ENCODE measurements around the gene HOXC9. TPM values are rescaled to one million over a fixed set of nuclear protein-coding genes. Genes with fewer than 3 reads are reported as not detected.

The HOXC9 gene
- total RNA-seq, 1 experiment from 2014 or later: 11.3 TPM

DNA sequence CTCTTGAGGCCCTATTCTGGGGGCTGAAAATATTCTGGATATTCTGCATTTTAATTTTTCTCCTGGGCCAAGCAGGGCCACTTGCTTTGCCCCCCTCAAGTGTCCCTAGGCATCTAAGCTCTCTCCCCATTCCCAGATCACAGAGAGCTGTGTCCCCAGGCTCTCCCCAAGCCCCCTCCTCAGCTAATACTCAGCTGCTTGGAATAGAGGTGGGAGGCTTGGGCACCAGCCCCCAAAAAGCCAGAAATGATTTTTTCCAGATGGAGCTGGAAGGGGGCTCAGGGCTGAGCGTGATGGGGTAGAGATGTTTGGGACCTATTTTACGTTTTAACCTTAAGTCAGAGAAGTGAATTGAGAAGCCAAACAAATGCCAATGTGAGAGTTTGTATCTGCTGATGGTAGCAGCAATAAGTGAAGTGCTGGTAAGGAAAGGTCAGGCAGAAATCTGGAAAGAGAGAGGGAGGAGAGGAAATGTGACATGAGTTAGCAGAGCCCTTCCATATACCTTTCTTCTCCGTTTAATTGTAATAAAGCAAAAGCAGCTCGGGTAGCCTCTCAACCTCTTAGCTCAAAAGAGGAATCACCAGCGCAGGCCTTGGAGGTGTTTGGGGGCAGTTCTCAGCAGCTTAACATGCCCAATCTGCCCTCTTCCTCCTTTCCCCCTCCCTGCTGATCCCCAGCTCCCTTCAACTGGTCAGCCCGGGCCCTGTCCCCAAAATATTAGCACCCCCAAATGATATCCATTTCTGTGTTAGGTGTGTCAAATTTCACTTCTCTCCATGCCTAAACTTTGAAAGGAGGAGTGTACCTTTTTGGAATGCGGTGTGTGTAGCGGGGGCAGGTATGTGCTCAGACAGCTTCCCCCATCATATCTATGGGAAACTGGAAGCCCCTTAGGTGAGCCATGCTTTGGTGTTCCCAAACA, 23.3 kb downstream of the HOXC9 start (continued):
- TF ChIP-seq RAD21 (IDR thresholded peaks at IDR 0.05; ENCODE audit: low read depth) (no peak), SIN3A (IDR thresholded peaks at IDR 0.05; ENCODE audit: low read depth) (no peak)
- TF ChIP-seq, protein P1, sequence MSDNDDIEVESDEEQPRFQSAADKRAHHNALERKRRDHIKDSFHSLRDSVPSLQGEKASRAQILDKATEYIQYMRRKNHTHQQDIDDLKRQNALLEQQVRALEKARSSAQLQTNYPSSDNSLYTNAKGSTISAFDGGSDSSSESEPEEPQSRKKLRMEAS (IDR thresholded peaks at IDR 0.05): no peak
- TF ChIP-seq, protein P2, sequence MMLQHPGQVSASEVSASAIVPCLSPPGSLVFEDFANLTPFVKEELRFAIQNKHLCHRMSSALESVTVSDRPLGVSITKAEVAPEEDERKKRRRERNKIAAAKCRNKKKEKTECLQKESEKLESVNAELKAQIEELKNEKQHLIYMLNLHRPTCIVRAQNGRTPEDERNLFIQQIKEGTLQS (IDR thresholded peaks at IDR 0.05): no peak

DNA sequence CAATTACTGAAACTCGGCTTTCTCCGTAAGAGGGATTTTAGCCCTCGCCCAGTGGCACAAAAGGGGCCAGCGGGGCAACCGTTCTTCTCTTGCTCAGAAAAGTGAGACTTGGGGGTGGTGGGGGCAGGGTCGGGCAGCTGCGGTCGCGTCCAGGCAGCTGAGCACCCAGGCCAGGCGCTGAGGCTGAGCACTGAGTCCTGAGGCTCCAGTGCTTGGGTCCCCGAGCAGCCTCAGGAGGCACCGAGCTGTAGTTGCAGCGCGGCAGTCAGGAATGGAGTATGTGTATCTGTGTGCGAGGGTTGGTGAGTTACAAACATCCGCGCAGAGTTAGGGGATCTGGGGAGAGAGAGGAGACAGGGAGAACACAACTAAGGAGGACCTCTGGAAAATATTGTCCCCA, 24.2 kb downstream of the HOXC9 start:
- Histone ChIP-seq H3K4me3 (replicated peaks in 1 of 2; ENCODE audit: low read depth in 1 of 2, low read length in 2 of 2) (no peak overlapping the region), H3K4me1 (ENCODE audit: control insufficient read depth in 1 of 2, insufficient read depth in 2 of 2, low read length in 2 of 2) (peaks cover 13 to 23% of the 10 kb centered on the region in 2 experiments; a peak in 3 of 4 replicates), H3K4me2 (ENCODE audit: low read length) (no peak overlapping the region), H4K20me1 (ENCODE audit: insufficient read depth) (no peaks in the 10 kb centered on the region), H3K27me3 (ENCODE audit: insufficient read depth, low read length) (no peaks in the 10 kb centered on the region), H3K9me3 (ENCODE audit: control insufficient read depth in 1 of 2, insufficient read depth in 1 of 2, low read depth in 1 of 2, low read length in 2 of 2) (no peaks in the 10 kb centered on the region), H3K9me2 (ENCODE audit: insufficient read depth) (no peaks in the 10 kb centered on the region), H3K36me3 (ENCODE audit: control insufficient read depth in 1 of 2, insufficient read depth in 2 of 2, low read length in 2 of 2) (no peaks in the 10 kb centered on the region), H3K9ac (ENCODE audit: low read length) (no peak overlapping the region), H2AFZ (ENCODE audit: low read depth, low read length, poor library complexity, severe bottlenecking) (no peak overlapping the region), H3K79me2 (ENCODE audit: insufficient read depth, low read length) (no peaks in the 10 kb centered on the region), H3K27ac (ENCODE audit: low read depth, low read length) (no peak overlapping the region)
- intact Hi-C loops (cut with micrococcal nuclease): no loop called here
- DNase-seq (ENCODE audit: low read depth, low spot score) (no peak), ATAC-seq (peak; percentile 57)
- no TSS peak for BruUV-seq (replicated peaks)
- ChIA-PET POLR2A (interaction anchor here (0.6 kb wide), 1 partner anchor 30 kb away, joined by 8 read pairs; no protein-coding TSS in a partner anchor), RAD21 (ENCODE audit: low non-redundant PET in 1 of 2, low total read pairs in 2 of 2, uncharacterized antibody in 2 of 2, unreplicated experiment in 2 of 2) (no interaction called here), CTCF (interaction anchor here (1.5 to 5.3 kb wide), 4 partner anchors 8 to 177 kb away, joined by 3 to 38 read pairs (median 6); partner anchors contain the start of genes HOXC5 and HOXC9)
- TF ChIP-seq RAD21 (IDR thresholded peaks at IDR 0.05; ENCODE audit: low read depth) (no peak), CTCF (IDR thresholded peaks at IDR 0.05 in 2 of 3, conservative IDR thresholded peaks at IDR 0.05 in 1 of 3; ENCODE audit: borderline replicate concordance in 1 of 3, insufficient read depth in 1 of 3, low read depth in 2 of 3, low read length in 2 of 3) (no peak), SRF (IDR thresholded peaks at IDR 0.05; ENCODE audit: low read depth) (no peak), ZNF274 (IDR thresholded peaks at IDR 0.05; ENCODE audit: low read depth, low read length) (no peak), CBX3 (IDR thresholded peaks at IDR 0.05; ENCODE audit: low read depth) (no peak), SP1 (IDR thresholded peaks at IDR 0.05; ENCODE audit: low read depth) (no peak), CEBPB (IDR thresholded peaks at IDR 0.05; ENCODE audit: low read depth) (no peak), REST (IDR thresholded peaks at IDR 0.05; ENCODE audit: low read depth) (no peak), EZH2phosphoT487 (IDR thresholded peaks at IDR 0.05; ENCODE audit: borderline replicate concordance) (no peak), EGR1 (IDR thresholded peaks at IDR 0.05; ENCODE audit: low read depth) (no peak), JUND (IDR thresholded peaks at IDR 0.05) (no peak)
- TF ChIP-seq, protein P1 (IDR thresholded peaks at IDR 0.05): no peak
- TF ChIP-seq, protein P2 (IDR thresholded peaks at IDR 0.05): no peak

Measured in HCT116 (cell line).